Right lobe of liver (tissue), 4 donors: ENCODE measurements around the gene IMPDH1.

Experiments
- CTCF ChIP-seq, 4 donors: fragments of 200-600 bp in 3 of 4; fragments of 450-650 bp in 1 of 4; IDR thresholded peaks; one replicate each; pipeline versions ENCODE4 v1.5.1 to v1.8.0; 2016 to 2022; ENCODE audit warnings: antibody characterized with exemption in 4 of 4, mild to moderate bottlenecking in 2 of 4
- POLR2A ChIP-seq: fragments of 450-650 bp; IDR thresholded peaks from one replicate; pipeline ENCODE4 v1.6.1; 2017; ENCODE audit warnings: antibody characterized with exemption, mild to moderate bottlenecking
- donor health status: DM: no; HTN: no; CAD: no.
- donor health status: DM: no; HTN: no; CAD: no.
- donor health status: DM: no; HTN: yes; CAD: no.

GRCh38 chr7:128405471-128406313 is 4.1 kb downstream of the IMPDH1 start:
- TF ChIP-seq CTCF (IDR thresholded peaks at IDR 0.05) (no peak), POLR2A (no peak)
